GM13977 (cell line): Measurements from ENCODE around the gene GJA1.

ENCODE experiments used
- DNase-seq: peaks from one replicate; pipeline ENCODE4 v3.0.0; 2012; ENCODE audit warnings: low spot score
- CTCF ChIP-seq: IDR thresholded peaks from 2 replicates; pipeline ENCODE4 v1.5.1; 2012; ENCODE audit warnings: mild to moderate bottlenecking, control low read depth; ENCODE audit not compliant: insufficient read depth; ENCODE audit errors: extremely low read depth, missing control alignments
- in situ Hi-C: fragments of 300-500 bp; cut with MboI; formaldehyde crosslinking; loops from one replicate; pipeline ENCODE4 v1.12.0; 2022; ENCODE audit warnings: low sequenced_read_pairs, low pct_unique_long_range_greater_than_20kb, mixed read lengths, inconsistent platforms; ENCODE audit not compliant: unreplicated experiment

The GJA1 gene

GRCh38 chr6:121463087-121463486, 27.6 kb downstream of the GJA1 start:
- no peak for DNase-seq
- no peak for TF ChIP-seq CTCF
- in situ Hi-C loops: no loop called here

GRCh38 chr6:121465101-121465500, 29.7 kb downstream of the GJA1 start:
- in situ Hi-C loops: no loop called here
- no peak for TF ChIP-seq CTCF
- no peak for DNase-seq

- no peak for TF ChIP-seq CTCF
- in situ Hi-C loops: no loop called here
- no peak for DNase-seq
Observed at GRCh38 chr6:121479486-121480098, 44.1 kb downstream of the GJA1 start.

GRCh38 chr6:121480099-121480713, 44.8 kb downstream of the GJA1 start:
- TF ChIP-seq CTCF: no peak
- in situ Hi-C loops: no loop called here
- no peak for DNase-seq

GRCh38 chr6:121482004-121482693, 46.7 kb downstream of the GJA1 start:
- in situ Hi-C loops: no loop called here
- TF ChIP-seq CTCF: no peak
- DNase-seq: no peak

- DNase-seq: no peak
- in situ Hi-C loops: no loop called here
- TF ChIP-seq CTCF: no peak
Observed at GRCh38 chr6:121482751-121483150, 47.3 kb downstream of the GJA1 start.
